HG02588 (cell line): Measurements from ENCODE around the gene TOX3.

Source experiments
- ATAC-seq: cut with Tn5 transposase; IDR thresholded peaks from one replicate; pipeline ENCODE4 v1.9.1; 2021; ENCODE audit warnings: mild to moderate bottlenecking, moderate library complexity; ENCODE audit not compliant: unreplicated experiment

TOX3 gene

DNA sequence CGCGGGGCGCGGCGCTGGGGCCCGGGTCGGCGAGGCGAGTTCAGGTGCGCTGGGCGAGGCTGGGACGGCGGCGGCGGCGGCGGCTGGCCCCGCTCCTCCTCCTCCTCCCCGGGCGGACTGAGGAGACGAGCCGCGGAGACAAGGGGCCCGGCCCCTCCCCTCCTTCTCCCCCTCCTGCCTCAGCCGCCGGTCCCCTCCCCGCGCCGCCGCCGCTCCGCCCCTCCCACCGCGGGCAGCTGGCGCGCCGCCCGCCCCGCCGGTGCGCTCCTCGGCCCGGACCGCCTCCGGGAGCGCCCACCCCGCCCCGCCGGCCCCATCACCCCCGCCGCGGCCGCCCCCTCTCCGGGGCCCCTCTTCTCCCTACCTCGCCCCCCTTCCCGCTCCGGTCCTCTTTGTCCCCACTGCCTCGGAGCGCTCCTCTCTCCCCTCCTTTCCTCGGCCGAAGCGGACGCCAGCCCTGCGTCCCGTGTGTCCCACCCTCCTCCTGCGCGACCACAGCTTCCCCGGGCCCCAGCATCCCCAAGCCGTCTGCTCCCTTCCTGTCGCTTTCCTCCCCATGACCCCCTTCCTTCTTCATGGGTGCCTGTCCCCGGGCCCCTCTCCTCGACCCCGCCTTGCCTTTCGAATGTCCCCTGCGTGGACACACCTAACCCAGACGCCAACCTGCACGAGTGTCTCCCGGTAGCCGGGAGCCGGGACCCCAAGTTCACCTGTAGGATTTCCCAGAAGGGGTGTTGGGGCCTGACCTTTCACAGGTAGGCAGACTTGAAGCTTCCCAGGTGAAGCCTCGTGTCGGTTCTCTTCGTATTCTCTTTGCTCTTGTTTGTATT is at the start of gene TOX3:
Gene TOX3 (minus strand): TSS at position 140 of the 830 bp plus-strand sequence. CDS start 420 bp downstream, outside the sequence.
- ATAC-seq, result no peak

- no peak for ATAC-seq
Measured at GRCh38 chr16:52592778-52593177, 45.8 kb upstream of the TOX3 start.

GRCh38 chr16:52591934-52592592 is 45.1 kb upstream of the TOX3 start:
- no peak for ATAC-seq

DNA sequence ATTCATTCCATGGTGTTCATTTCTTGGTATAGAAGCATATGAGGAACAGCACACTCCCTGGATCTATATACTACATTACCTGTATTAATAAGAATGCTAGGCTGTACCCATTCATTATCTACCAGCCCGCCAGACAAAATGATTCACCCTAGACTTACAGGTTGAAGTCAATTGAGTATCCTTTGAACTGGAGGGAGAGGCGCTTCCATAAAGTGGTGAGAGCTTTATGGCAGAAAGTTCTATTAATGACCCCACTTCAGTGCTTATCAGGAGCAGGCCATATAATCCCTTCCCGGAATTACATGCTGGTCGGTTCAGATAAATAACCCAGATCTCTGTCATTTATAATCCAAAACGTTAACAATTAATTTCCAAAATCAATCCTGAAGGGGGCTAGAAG is 44.5 kb upstream of the TOX3 start:
- no peak for ATAC-seq

- no peak for ATAC-seq
Measured at GRCh38 chr16:52586159-52586558, 39.2 kb upstream of the TOX3 start.

DNA sequence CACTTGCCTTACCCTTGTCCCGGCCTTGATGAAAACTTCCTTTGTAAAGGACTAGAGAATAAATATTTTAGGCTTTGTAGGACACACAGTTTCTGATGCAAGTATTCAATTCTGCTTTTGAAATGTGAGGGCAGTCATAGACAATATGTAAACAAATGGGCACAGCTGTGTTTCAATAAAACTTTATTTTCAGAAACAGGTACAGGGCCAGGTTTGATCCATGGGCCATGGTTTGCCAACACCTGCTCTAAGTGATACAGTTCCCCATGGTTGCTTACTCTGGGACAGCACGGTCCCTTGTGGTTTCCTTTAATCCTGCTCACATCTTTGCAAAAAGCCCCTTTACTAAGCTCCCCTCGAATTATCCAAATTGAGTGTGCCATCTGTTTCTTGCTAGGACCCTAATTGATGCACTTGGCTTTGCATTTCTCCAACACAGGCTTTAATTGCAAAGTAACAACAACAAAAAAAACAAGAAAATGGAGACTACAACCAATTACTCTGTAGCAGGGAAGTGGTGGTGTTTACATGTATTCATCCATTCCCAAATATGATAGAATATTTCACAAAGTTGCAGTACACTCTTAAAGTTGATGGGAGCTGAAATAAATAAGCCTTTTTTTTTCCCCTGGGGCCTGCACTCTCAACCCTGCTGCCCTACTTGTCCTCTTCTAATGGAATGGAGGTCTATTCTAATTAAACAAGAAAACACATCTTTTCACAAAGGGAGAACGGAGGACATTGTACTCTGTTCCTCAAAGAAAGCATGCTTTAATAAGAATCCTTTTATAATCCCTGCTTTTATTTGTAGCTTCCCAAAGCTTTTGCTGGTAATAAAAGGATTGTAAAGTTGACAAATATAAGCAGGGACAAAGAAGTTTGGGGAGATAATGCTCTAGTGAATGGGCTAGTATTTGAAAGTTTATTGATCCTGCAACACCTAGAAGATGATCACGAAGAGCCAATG is 37.7 kb upstream of the TOX3 start:
- ATAC-seq, result no peak

DNA sequence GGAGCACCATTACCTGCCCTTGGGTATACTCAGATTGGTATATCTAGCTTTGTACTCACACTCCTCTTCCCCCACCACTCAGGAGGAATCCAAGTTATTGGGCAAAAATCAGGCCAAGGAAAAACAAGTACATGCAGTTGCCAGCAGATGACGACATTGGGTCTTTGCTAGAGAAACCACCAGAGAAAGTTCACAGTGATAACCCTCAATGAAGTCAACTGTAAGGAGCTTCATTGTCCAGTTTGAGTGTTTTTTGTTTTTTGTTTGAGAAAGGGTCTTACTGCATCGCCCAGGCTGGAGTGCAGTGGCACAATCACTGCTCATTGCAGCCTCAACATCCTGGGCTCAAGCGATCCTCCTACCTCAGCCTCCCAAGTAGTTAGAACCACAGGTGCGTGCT is 34.6 kb upstream of the TOX3 start:
- no peak for ATAC-seq

GRCh38 chr16:52580488-52580887 is 33.5 kb upstream of the TOX3 start:
- ATAC-seq, result no peak

- no peak for ATAC-seq
Measured at GRCh38 chr16:52578829-52579498, 32.0 kb upstream of the TOX3 start.

DNA sequence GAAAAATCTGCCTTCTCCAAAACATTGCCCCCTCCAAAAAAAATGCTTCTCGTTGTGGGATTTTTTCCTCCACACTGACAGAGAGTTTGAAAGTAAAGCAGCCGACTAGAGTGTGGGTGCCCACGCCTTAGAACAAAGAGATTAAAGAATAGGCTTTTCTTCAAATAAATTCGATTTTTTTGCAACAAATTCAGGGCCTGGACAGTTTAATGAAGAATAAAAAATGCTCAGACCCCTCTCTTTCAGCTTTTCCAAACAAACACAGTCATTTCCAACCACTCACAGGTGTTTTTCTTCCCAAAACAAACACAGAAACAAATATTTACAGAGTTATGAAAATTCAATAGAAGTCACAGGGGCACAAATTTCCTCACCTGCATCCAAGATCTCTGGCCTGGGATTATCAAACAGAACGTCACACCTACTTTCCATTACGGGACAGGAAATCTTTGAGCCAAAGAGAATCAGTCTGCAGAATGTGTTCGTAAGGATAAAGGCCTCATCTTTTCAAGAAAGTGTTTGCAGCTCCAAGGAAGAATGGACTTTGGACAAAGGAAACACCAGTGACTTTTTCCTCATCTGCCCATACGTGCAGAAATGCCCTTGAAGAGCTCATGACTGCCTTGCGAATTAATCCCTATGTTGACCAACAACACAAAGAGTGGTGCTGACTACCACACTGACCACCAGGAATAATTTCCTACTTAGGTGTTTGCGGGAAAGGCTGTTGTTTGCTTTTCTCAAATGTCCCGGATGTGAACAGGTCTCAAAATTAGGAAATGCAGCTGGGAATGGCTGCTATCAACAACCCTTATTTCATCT is 31.3 kb upstream of the TOX3 start:
- no peak for ATAC-seq

GRCh38 chr16:52577130-52577706 is 30.3 kb upstream of the TOX3 start:
- no peak for ATAC-seq

DNA sequence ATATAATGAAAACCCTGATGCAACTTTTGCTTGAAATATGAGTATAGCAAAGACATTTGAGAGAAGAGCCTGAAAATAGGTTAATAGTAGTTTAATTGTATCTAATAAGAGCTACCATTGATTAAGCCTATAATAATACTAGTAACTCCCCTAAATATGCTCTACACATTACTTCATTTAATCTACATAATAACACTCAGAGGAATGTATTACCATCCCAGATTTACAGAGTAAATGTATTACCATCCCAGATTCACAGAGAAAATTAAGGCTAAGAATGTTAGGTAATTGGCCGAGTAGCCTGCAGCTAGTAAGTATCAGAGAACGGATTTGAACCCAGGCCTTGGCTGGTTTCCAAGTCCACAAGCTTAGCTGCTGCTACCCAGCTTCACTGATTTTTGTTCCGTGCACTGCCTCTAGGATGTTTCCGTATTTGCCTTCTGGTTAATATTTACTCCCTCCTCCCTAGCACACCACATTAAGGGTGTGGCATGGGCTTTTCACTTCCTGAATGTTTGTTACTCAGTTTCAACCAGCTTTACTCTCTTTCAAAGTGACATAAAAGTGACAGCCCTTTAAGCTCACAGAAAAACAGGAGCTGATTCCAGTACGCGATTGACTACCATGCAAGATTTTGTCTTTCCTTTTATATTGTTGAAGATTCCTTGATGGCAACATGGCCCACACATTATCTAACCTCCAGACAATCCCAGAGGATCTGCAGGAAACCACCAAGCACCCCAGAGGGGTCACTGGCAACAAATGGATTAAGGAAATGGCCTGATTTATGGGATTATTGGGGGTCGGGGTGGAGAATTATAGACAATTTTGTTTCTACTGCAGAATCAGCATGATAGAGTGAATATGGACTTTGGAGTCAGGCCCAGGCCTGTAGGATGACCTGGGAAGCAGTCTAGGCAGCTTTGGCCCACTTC is 26.7 kb upstream of the TOX3 start:
- ATAC-seq, result peak; percentile 83

- no peak for ATAC-seq
Measured at GRCh38 chr16:52572656-52573055, 25.7 kb upstream of the TOX3 start.

DNA sequence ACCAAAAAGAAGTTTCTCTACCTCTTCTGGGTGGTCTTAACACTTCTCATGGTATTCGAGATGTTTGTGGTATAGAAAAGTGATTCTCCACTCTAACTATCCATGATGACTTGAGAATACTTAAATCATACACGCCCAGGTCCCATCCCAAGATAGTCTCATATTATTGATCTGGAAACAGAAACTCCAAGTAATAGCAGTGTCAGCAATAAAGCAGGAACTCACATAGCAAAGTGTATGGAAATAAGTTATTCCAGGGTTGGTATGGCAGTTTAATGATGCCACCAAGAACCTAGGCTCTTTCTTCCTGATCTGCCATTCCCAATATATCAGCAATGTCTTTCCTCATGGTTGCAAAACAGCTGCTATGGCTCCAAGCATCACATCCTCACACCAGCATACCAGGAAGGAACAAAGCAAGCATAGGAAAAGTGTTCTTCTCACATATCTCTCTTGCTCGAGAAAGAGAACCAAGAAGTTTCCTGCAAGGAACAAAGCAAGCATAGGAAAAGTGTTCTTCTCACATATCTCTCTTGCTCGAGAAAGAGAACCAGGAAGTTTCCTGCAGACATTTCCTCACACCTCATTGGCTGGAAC is 23.6 kb upstream of the TOX3 start:
- ATAC-seq, result no peak

DNA sequence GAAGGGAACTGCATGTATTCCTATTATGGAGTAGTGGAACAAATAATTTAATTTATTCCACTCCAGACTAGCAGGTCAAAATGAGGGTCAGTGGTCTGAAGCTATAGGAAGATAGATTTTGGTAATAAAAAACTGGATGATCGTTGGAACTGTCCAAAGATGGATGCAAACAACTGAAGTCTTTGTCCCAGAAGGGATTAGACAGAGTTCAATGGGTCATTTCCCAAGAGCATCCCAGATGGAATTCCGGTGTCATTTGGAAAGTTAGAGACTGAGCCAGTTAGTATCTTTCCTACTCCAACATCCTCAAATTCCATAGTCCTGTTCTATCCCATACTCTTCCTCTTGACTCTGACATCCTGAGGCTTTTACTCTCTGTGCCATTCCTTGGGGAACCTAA is 22.8 kb upstream of the TOX3 start:
- no peak for ATAC-seq

DNA sequence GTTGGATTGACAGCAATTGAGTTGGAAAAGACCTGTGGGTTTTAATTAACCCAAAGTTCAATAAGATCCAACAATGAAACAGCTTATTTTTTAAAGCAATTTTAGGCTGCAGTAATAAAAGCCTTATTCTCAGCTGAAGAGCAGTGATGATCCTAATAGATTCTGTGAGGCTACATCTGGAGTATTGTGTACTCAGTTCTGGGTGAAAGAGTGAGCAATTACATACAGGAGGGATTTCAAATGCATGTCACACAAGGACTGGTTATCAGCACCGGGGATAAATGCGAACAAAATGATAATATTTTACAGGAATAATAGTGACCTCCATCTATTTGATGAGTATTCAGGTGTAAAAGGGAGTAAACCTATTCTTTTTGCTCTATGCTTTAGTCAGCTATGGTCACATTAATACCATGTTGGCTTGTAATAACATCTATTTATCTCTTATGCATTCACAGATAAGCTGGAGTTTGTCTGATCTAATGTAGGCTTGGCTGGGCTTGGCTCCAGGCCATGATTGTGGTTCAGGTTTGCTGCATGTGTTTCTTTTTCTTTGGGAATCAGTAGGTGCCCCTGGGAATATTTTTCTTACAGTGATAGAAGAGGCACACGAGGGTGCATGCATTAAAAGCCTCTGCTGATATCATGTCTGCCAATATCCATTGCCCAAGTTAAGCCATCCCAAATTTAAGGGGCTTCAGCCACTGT is 22.2 kb upstream of the TOX3 start:
- no peak for ATAC-seq

GRCh38 chr16:52568495-52568894 is 21.6 kb upstream of the TOX3 start:
- ATAC-seq, result no peak
